NT2/D1 (cell line): ENCODE results near the gene USP7.

Experiments
- DNase-seq: peaks from one replicate; pipeline ENCODE4 v3.0.0-alpha.2; 2011; ENCODE audit warnings: low read depth, low spot score
- H3K27me3 ChIP-seq: 2 replicates; pipeline ENCODE4 v1.6.0; 2011; ENCODE audit warnings: mild to moderate bottlenecking; ENCODE audit not compliant: insufficient read length, insufficient read depth
- H3K36me3 ChIP-seq: 2 replicates; pipeline ENCODE4 v1.6.1; 2011; ENCODE audit warnings: mild to moderate bottlenecking, low read length, mixed read lengths; ENCODE audit not compliant: insufficient read depth, insufficient read length
- H3K4me1 ChIP-seq: 2 replicates; pipeline ENCODE4 v1.5.1; 2011; ENCODE audit not compliant: insufficient read depth, insufficient read length
- H3K4me3 ChIP-seq: 2 replicates; pipeline ENCODE4 v1.5.1; 2011; ENCODE audit warnings: low read depth; ENCODE audit not compliant: insufficient read length
- H3K9ac ChIP-seq: 2 replicates; pipeline ENCODE4 v1.6.0; 2011; ENCODE audit warnings: low read depth; ENCODE audit not compliant: insufficient read length
- H3K9me3 ChIP-seq: 2 replicates; pipeline ENCODE4 v1.5.1; 2011; ENCODE audit warnings: mild to moderate bottlenecking, low read length; ENCODE audit not compliant: insufficient read depth
- SUZ12 ChIP-seq: IDR thresholded peaks from 2 replicates; pipeline ENCODE4 v1.6.1; 2011; ENCODE audit not compliant: insufficient read length, insufficient read depth; ENCODE audit errors: extremely low read depth
- YY1 ChIP-seq: IDR thresholded peaks from 2 replicates; pipeline ENCODE4 v1.6.1; 2011; ENCODE audit not compliant: insufficient read length, insufficient read depth
- ZNF274 ChIP-seq: IDR thresholded peaks from 2 replicates; pipeline ENCODE4 v1.6.1; 2011; ENCODE audit warnings: mild to moderate bottlenecking, low read depth, low read length

USP7 gene

GRCh38 chr16:8886593-8887430 lies 76.9 kb downstream of the USP7 start:
- DNase-seq: no peak
- Histone ChIP-seq H3K27me3 (no peaks in the 10 kb centered on the region), H3K9me3 (no peaks in the 10 kb centered on the region), H3K4me1 (peaks cover 12% of the 10 kb centered on the region), H3K36me3 (peaks cover 43% of the 10 kb centered on the region), H3K9ac (no peak overlapping the region), H3K4me3 (no peak overlapping the region)
- no peak for TF ChIP-seq SUZ12

- TF ChIP-seq YY1: no peak
- TF ChIP-seq SUZ12: no peak
- no peak for TF ChIP-seq ZNF274
- Histone ChIP-seq H3K9me3 (no peaks in the 10 kb centered on the region), H3K4me1 (peaks cover 11% of the 10 kb centered on the region), H3K9ac (no peak overlapping the region), H3K36me3 (peaks cover 34% of the 10 kb centered on the region), H3K27me3 (no peaks in the 10 kb centered on the region), H3K4me3 (no peak overlapping the region)
- DNase-seq: no peak
These were observed 77.8 kb downstream of the USP7 start for GRCh38 chr16:8885674-8886592.

GRCh38 chr16:8882725-8883377 lies 80.9 kb downstream of the USP7 start:
- peaks cover 11% of the 10 kb centered on the region for H3K4me1 ChIP-seq
- no peaks in the 10 kb centered on the region for H3K9me3 ChIP-seq
- peaks cover 8% of the 10 kb centered on the region for H3K36me3 ChIP-seq
- no peak overlapping the region for H3K9ac ChIP-seq
- no peaks in the 10 kb centered on the region for H3K27me3 ChIP-seq
- H3K4me3 ChIP-seq: no peak overlapping the region
- no peak for TF ChIP-seq YY1
- TF ChIP-seq SUZ12: no peak
- no peak for TF ChIP-seq ZNF274
- DNase-seq: no peak

GRCh38 chr16:8882041-8882617 lies 81.6 kb downstream of the USP7 start, which contains the start of gene LITAFD:
LITAFD (plus strand) TSS chr16:8882351; CDS start chr16:8884356, 2,005 bp downstream.
- Histone ChIP-seq H3K4me1 (peaks cover 11% of the 10 kb centered on the region), H3K4me3 (no peak within 1 kb of the TSS), H3K9ac (no peak within 1 kb of the TSS), H3K36me3 (peaks cover under 1% of the 10 kb centered on the region), H3K9me3 (no peaks in the 10 kb centered on the region), H3K27me3 (no peaks in the 10 kb centered on the region)
- TF ChIP-seq YY1: no peak
- TF ChIP-seq ZNF274: no peak
- TF ChIP-seq SUZ12: no peak
- no peak for DNase-seq

GRCh38 chr16:8880839-8881510 lies 82.7 kb downstream of the USP7 start:
- H3K27me3 ChIP-seq: no peaks in the 10 kb centered on the region
- no peaks in the 10 kb centered on the region for H3K36me3 ChIP-seq
- DNase-seq: no peak
- no peak overlapping the region for H3K9ac ChIP-seq
- TF ChIP-seq SUZ12: no peak
- no peak for TF ChIP-seq YY1
- TF ChIP-seq ZNF274: no peak
- no peaks in the 10 kb centered on the region for H3K9me3 ChIP-seq
- H3K4me3 ChIP-seq: no peak overlapping the region
- H3K4me1 ChIP-seq: peaks cover 9% of the 10 kb centered on the region

GRCh38 chr16:8878523-8878911 lies 85.2 kb downstream of the USP7 start:
- Histone ChIP-seq H3K27me3 (no peaks in the 10 kb centered on the region), H3K9me3 (no peaks in the 10 kb centered on the region), H3K4me1 (peaks cover 5% of the 10 kb centered on the region), H3K36me3 (no peaks in the 10 kb centered on the region), H3K4me3 (no peak overlapping the region), H3K9ac (peak overlapping the region; percentile 15)
- TF ChIP-seq SUZ12 (no peak), ZNF274 (no peak), YY1 (no peak)
- DNase-seq: no peak
